Aorta (tissue), 5 donors: ENCODE results near the gene THEM4. TPM values are rescaled to one million over a fixed set of nuclear protein-coding genes. Genes with fewer than 3 reads are reported as not detected.

Experiments used
- ATAC-seq: fragments of 200-7000 bp; cut with Tn5 transposase; one replicate; pipeline ENCODE4 v1.9.1; 2022; ENCODE audit warnings: moderate library complexity; ENCODE audit not compliant: low FRiP score
- DNase-seq, 2 donors: peaks; one replicate each; pipeline ENCODE4 v3.0.0-alpha.2; 2020
- H3K27ac ChIP-seq, 2 donors: one replicate each; pipeline ENCODE4 v1.5.1; 2013; ENCODE audit warnings: low read length in 2 of 2, mild to moderate bottlenecking in 2 of 2, moderate library complexity in 2 of 2, control low read depth in 1 of 2, inconsistent platforms in 1 of 2, low read depth in 1 of 2
- H3K27me3 ChIP-seq, 2 donors: one replicate each; pipeline ENCODE4 v1.6.1; 2013; ENCODE audit warnings: control low read depth in 1 of 2, low read length in 1 of 2, mild to moderate bottlenecking in 1 of 2, moderate library complexity in 1 of 2; ENCODE audit not compliant: insufficient read depth in 2 of 2, control insufficient read depth in 1 of 2
- H3K36me3 ChIP-seq, 2 donors: one replicate each; pipeline ENCODE4 v1.6.1; 2013; ENCODE audit warnings: control low read depth in 1 of 2, low read length in 1 of 2, mild to moderate bottlenecking in 1 of 2; ENCODE audit not compliant: insufficient read depth in 2 of 2, control insufficient read depth in 1 of 2
- H3K4me1 ChIP-seq, 2 donors: one replicate each; pipeline ENCODE4 v1.6.1; 2013; ENCODE audit warnings: low read length in 2 of 2, control low read depth in 1 of 2, mild to moderate bottlenecking in 1 of 2, moderate library complexity in 1 of 2; ENCODE audit not compliant: insufficient read depth in 2 of 2, control insufficient read depth in 1 of 2
- H3K4me3 ChIP-seq, 2 donors: one replicate each; pipeline ENCODE4 v1.5.1; 2013; ENCODE audit warnings: low read length in 2 of 2, control low read depth in 1 of 2, mild to moderate bottlenecking in 1 of 2
- H3K9me3 ChIP-seq: one replicate; pipeline ENCODE4 v1.6.1; 2013; ENCODE audit warnings: mild to moderate bottlenecking, low read length; ENCODE audit not compliant: control insufficient read depth
- WGBS, 2 donors: extraction: QIAGEN DNeasy Blood & Tissue Kit; methylation state at CpG; one replicate each; pipeline ENCODE4 v1.1.7; 2013; 5-methylcytosine and 5-hydroxymethylcytosine counted together
- intact Hi-C, 2 donors: fragments of 100-400 bp; cut with DNase I; formaldehyde crosslinking; loops; one replicate each; pipeline versions ENCODE4 v1.14.2 to v1.15.0; 2022
- polyA plus RNA-seq, 2 donors: library from polyadenylated mRNA; stranded (reverse); fragments of 200-250 nt; gene quantifications; one replicate each; pipeline ENCODE4 v1.2.3, GENCODE V29; 2013
- total RNA-seq, 2 donors: library from RNA; stranded (reverse); fragmentation: NEBNext Ultra II Directional; extraction: Animal tissue kit (Norgen Biotek cat#: 25700); gene quantifications; one replicate each; pipeline ENCODE4 v1.2.1, GENCODE V29; 2021
- donor health status: healthy with polysubstance abuse.
- donor health status: Bipolar disorder and iron deficiency.
- donor health status: DM: no; HTN: no; CAD: no.
- donor health status: DM: no; HTN: no; CAD: no.
- donor health status: DM: yes; HTN: yes; CAD: no.

THEM4 gene
- total and polyA plus RNA-seq, 4 donors, result 3.8 to 17.5 (median 12.0) TPM

DNA sequence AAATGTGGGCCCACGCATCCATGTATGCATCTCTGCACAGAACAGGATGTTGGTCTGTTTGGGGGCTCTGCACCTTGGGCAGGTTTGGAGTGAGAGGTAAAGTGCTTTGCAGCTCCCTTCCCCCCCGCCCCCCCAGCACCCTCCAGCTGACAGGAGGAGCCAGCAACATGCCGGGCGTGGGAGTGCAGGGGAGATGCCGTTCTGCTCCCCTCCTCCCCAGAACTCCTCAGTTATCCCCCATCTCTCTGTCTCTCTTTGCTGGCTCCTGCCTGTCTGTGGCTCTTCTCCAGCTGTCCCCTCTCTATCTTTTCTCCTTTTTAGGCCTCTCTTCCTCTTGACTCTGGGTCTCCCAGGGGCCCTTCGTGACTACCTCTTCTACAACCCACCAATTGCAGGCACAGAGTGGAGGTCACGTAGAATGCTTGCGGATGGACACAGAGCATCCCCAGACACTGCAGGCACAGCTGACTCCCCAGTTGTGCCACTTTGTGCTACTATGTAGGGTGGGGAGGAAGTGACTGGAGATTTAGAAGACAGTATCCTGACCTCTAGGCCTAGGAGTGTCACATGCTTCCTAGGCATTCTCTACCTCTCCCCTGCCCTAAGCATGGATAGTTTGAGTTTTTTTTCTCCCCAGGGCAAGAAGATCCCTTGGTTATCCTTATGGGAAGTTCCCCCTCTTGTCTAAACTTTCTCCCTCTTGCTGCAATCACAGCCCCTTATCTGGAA, 76.0 kb downstream of the THEM4 start:
- Histone ChIP-seq H3K27ac (no peak overlapping the region), H3K36me3 (no peaks in the 10 kb centered on the region), H3K4me1 (no peaks in the 10 kb centered on the region), H3K27me3 (no peaks in the 10 kb centered on the region), H3K9me3 (no peaks in the 10 kb centered on the region), H3K4me3 (no peak overlapping the region)
- no peak for ATAC-seq
- intact Hi-C loops, result no loop called here
- WGBS, 2 donors, result 81 to 89% methylated on average over 8 of the region's 8 CpGs
- no peak for DNase-seq

DNA sequence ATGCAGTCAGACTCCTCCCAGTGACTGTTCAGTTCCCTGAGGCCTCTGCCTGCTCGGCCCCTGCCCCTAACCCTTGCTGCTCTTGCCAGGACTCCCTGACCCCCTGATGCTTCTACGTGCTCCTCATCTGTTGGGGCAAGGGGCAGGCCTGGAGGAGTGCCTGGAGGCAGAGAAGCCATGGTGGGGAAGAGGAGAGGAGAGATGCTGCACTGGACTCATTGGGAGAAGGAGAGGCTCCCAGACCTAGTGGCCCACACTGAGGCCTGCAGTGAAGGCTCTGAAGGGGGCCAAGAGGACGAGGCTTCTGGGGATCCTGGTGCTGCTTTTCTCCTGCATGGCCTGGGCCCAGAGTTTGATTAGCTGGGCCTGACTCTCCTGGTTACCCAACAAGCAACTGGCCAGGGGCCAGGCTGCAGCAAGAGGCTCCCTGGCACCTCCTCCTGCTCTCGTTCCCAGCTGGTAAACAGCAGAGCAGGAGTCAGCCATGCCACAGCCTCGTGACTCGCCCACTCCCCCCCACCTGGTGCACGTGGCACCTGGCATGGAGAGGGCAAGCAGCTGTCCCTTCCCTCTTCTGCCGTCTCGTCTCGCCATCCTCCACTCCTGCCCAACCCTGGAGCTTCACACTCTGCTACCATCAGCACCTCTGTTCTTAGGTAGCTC, 76.9 kb downstream of the THEM4 start:
- Histone ChIP-seq H3K9me3 (no peaks in the 10 kb centered on the region), H3K27ac (no peak overlapping the region), H3K4me3 (no peak overlapping the region), H3K36me3 (no peaks in the 10 kb centered on the region), H3K27me3 (no peaks in the 10 kb centered on the region), H3K4me1 (no peaks in the 10 kb centered on the region)
- intact Hi-C loops, result no loop called here
- ATAC-seq (no peak), DNase-seq (no peak)
- 57 to 63% methylated on average over 9 to 10 of the region's 10 CpGs for WGBS, 2 donors

DNA sequence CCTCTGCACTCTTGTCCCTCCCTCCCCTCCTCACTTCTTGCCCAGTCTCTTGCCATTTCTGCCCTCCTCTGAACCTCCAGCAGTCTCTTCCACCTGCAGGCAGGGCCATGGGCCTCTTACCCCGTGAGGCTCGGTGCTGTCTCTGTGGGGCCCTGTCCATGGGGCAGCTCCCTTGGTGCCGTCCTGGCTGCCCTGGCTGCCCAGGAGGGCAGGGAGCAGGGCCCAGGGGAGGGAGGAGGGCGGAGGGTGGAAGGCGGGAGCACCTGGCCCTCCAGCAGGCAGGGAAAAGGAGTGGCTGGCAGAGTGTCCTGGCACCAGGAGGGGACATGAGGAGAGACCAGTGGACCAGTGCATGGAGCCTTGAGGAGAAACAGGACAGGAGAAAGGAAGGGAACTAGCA, 77.7 kb downstream of the THEM4 start, which contains the start of gene RORC:
Gene RORC (minus strand): TSS at position 198 of the 400 bp plus-strand sequence. CDS start 38 bp downstream, at position 160.
- Histone ChIP-seq H3K27ac (no peak within 1 kb of the TSS), H3K4me3 (no peak within 1 kb of the TSS), H3K4me1 (no peaks in the 10 kb centered on the region), H3K9me3 (no peaks in the 10 kb centered on the region), H3K27me3 (no peaks in the 10 kb centered on the region), H3K36me3 (no peaks in the 10 kb centered on the region)
- 77 to 81% methylated on average over 5 of the region's 5 CpGs for WGBS, 2 donors
- intact Hi-C loops, result no loop called here
- DNase-seq, result no peak
- no peak for ATAC-seq

DNA sequence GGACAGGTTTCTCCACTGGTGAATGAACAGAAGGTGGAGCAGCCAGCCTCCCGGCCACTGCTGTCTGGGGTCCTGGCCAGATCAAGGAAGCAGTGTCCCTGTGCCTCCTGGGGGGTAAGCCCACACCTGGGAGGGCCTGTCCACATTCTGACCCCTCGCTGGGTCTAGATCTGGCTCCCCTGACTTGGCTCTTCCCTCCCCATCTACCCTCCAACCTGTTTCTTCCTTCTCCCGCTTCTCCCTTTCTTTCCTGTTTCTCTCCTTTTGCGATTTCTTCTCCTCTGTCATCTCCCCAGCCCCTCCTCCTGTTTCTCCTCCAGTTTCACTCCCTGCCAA, 78.1 kb downstream of the THEM4 start:
- WGBS, 2 donors, result 83 to 87% methylated on average over 3 to 4 of the region's 4 CpGs
- Histone ChIP-seq H3K36me3 (no peaks in the 10 kb centered on the region), H3K27me3 (no peaks in the 10 kb centered on the region), H3K27ac (no peak overlapping the region), H3K4me3 (no peak overlapping the region), H3K4me1 (no peaks in the 10 kb centered on the region), H3K9me3 (no peaks in the 10 kb centered on the region)
- no peak for ATAC-seq
- intact Hi-C loops, result no loop called here
- DNase-seq, result no peak

DNA sequence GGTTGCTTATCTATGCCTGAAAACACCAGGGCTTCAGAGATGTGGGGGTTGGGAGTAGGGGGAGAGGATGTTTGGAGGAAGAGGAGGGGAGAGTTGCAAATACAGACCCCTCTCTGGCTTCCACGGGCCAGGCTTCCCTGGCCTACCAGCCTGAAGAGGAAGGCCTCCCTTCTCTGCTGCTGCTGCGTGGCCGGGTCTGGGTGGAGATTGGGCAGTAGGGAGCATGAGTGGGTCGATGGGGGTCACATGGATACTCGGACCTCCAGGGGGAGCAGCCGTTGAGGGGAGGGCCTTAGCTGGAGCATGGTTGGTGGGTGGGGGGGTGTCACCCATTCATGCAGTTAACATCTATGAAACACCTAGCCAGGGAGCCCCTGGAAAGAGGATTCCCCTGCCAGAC, 79.3 kb downstream of the THEM4 start:
- Histone ChIP-seq H3K4me1 (no peaks in the 10 kb centered on the region), H3K36me3 (no peaks in the 10 kb centered on the region), H3K27me3 (no peaks in the 10 kb centered on the region), H3K27ac (no peak overlapping the region), H3K4me3 (no peak overlapping the region), H3K9me3 (no peaks in the 10 kb centered on the region)
- intact Hi-C loops, result no loop called here
- 56 to 58% methylated on average over 6 of the region's 6 CpGs for WGBS, 2 donors
- no peak for DNase-seq
- ATAC-seq, result no peak

DNA sequence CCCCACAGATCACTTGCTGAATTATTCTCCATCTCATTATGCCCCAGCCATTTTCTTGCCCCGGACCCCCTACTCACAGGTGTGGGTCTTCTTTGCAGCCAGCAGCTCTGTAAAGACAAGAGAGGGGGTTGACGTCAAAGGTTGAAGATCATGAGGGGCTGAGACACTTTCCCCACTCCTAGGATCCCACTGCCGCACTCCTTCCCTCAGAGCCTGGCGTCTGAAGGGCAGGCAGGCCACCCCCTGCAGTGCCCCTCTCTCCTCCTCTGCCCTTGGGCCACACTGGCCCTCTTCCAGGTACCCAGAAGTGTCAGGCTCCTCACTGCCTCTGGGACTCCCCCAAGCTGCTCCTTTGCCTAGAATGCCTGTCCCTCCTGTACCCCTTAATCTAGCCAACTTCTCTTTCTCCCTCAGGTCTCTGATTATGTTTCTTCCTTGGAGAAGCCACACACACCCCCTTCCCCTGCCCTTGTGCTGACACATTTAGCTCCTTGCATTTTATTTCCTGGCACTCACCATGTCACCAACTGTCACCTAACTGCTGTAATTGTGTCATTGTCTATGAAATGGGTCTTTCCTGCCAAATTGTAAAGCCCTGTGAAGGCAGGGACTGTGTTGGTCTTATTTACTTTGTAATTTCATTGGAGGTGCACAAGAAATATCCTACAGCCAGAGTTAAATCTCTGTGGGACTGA, 79.8 kb downstream of the THEM4 start:
- Histone ChIP-seq H3K9me3 (no peaks in the 10 kb centered on the region), H3K4me1 (no peaks in the 10 kb centered on the region), H3K27ac (no peak overlapping the region), H3K36me3 (no peaks in the 10 kb centered on the region), H3K4me3 (no peak overlapping the region), H3K27me3 (no peaks in the 10 kb centered on the region)
- DNase-seq, result no peak
- no peak for ATAC-seq
- 42 to 46% methylated on average over 4 of the region's 4 CpGs for WGBS, 2 donors
- intact Hi-C loops, result no loop called here

DNA sequence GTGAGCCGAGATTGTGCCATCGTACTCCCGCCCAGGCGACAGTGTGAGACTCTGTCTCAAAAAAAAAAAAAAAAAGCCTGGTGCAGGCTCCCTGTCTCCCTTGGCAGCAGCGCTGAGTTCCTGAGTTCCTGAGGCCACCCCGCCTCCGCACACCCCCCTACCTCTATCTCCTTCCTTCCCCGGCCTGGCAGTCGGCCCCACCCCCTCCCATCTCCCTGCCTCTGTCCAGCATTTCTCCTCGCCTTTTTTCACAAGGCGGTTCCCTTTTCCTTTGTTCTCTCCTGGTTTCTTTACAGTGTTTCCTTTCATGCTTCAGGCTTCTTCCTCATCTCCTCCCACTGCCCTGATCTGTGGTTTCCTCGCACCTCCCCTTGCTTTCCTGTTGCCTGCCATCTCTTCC, 80.4 kb downstream of the THEM4 start:
- Histone ChIP-seq H3K27me3 (no peaks in the 10 kb centered on the region), H3K36me3 (no peaks in the 10 kb centered on the region), H3K27ac (no peak overlapping the region), H3K4me3 (no peak overlapping the region), H3K9me3 (no peaks in the 10 kb centered on the region), H3K4me1 (no peaks in the 10 kb centered on the region)
- ATAC-seq (no peak), DNase-seq (no peak)
- intact Hi-C loops, result no loop called here
- WGBS, 2 donors, result 5 to 17% methylated on average over 9 to 12 of the region's 12 CpGs

DNA sequence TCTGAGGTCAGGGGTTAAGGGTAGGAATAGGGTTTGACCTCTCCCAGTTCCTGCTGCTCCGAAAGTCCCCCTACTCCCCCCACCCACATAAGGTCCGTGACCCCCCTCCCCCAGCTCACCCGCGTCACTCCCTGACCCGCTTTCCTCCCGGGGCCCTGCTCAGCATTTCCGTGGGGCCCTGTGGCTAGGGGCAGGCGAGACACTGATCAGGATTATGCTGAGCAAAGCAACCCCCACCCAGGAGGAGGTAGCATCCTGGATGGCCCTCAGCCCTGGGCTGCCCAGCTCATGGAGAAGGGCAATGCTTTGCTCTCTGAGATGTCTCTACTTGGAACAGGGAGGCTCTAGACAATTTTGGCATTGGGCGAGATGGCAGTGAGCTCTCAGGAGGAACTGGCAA, 81.5 kb downstream of the THEM4 start:
- Histone ChIP-seq H3K9me3 (no peaks in the 10 kb centered on the region), H3K4me3 (no peak overlapping the region), H3K27ac (no peak overlapping the region), H3K27me3 (no peaks in the 10 kb centered on the region), H3K4me1 (no peaks in the 10 kb centered on the region), H3K36me3 (no peaks in the 10 kb centered on the region)
- no peak for DNase-seq
- no peak for ATAC-seq
- intact Hi-C loops, result no loop called here
- WGBS, 2 donors, result 52 to 61% methylated on average over 9 of the region's 9 CpGs
